Mesendoderm (in vitro differentiated cells): ENCODE data around the gene HECTD1.

Experiments
- DNase-seq: peaks from one replicate; pipeline ENCODE4 v3.0.0; 2013
- H2AK5ac ChIP-seq: 2 replicates; pipeline ENCODE4 v1.6.1; 2013; ENCODE audit warnings: low read length, inconsistent platforms
- H2BK120ac ChIP-seq: 2 replicates; pipeline ENCODE4 v1.6.1; 2013; ENCODE audit warnings: low read depth, mild to moderate bottlenecking, low read length, moderate library complexity, mixed read lengths
- H2BK15ac ChIP-seq: replicated peaks from 2 replicates; pipeline ENCODE4 v1.6.1; 2013; ENCODE audit warnings: low read depth, mild to moderate bottlenecking, moderate library complexity
- H2BK5ac ChIP-seq: 2 replicates; pipeline ENCODE4 v1.6.1; 2013; ENCODE audit warnings: low read length, inconsistent platforms
- H3K18ac ChIP-seq: 2 replicates; pipeline ENCODE4 v1.6.1; 2013; ENCODE audit warnings: mild to moderate bottlenecking, low read length, mixed read lengths
- H3K23ac ChIP-seq: one replicate; pipeline ENCODE4 v1.6.1; 2013; ENCODE audit warnings: low read length
- H3K27ac ChIP-seq: 2 replicates; pipeline ENCODE4 v1.5.1; 2013; ENCODE audit warnings: low read depth, mild to moderate bottlenecking, inconsistent platforms, low read length, moderate library complexity
- H3K27me3 ChIP-seq: 2 replicates; pipeline ENCODE4 v1.6.1; 2013; ENCODE audit warnings: low read length, control low read depth, mild to moderate bottlenecking, inconsistent platforms; ENCODE audit not compliant: insufficient read depth, poor library complexity
- H3K36me3 ChIP-seq: 2 replicates; pipeline ENCODE4 v1.6.1; 2013; ENCODE audit warnings: low read length, inconsistent platforms; ENCODE audit not compliant: control insufficient read depth, insufficient read depth
- H3K4ac ChIP-seq: one replicate; pipeline ENCODE4 v1.6.1; 2013; ENCODE audit warnings: low read depth, mild to moderate bottlenecking, low read length, moderate library complexity
- H3K4me1 ChIP-seq: 2 replicates; pipeline ENCODE4 v1.6.1; 2013; ENCODE audit warnings: low read depth, low read length, inconsistent platforms; ENCODE audit not compliant: control insufficient read depth
- H3K4me2 ChIP-seq: 2 replicates; pipeline ENCODE4 v1.6.1; 2013; ENCODE audit warnings: low read length
- H3K4me3 ChIP-seq: 2 replicates; pipeline ENCODE4 v1.5.1; 2013; ENCODE audit warnings: mild to moderate bottlenecking, low read length
- H3K56ac ChIP-seq: one replicate; pipeline ENCODE4 v1.6.1; 2013; ENCODE audit warnings: low read length
- H3K79me1 ChIP-seq: 2 replicates; pipeline ENCODE4 v1.6.1; 2013; ENCODE audit warnings: low read length, inconsistent platforms
- H3K79me2 ChIP-seq: 2 replicates; pipeline ENCODE4 v1.6.1; 2013; ENCODE audit warnings: mild to moderate bottlenecking, low read length; ENCODE audit not compliant: control insufficient read depth, insufficient read depth
- H3K9ac ChIP-seq: 2 replicates; pipeline ENCODE4 v1.6.1; 2013; ENCODE audit warnings: low read length, inconsistent platforms
- H4K5ac ChIP-seq: one replicate; pipeline ENCODE4 v1.6.1; 2013; ENCODE audit warnings: low read length
- H4K8ac ChIP-seq: one replicate; pipeline ENCODE4 v1.6.1; 2013; ENCODE audit warnings: low read depth, mild to moderate bottlenecking, control low read depth, low read length, moderate library complexity
- WGBS: extraction: QIAGEN DNeasy Blood & Tissue Kit; methylation state at CpG from one replicate; pipeline ENCODE4 v1.1.7; 2013; ENCODE audit warnings: low lambda C conversion rate, missing lambda C conversion rate; ENCODE audit not compliant: insufficient coverage; ENCODE audit errors: extremely low coverage; 5-methylcytosine and 5-hydroxymethylcytosine counted together

HECTD1 gene

DNA sequence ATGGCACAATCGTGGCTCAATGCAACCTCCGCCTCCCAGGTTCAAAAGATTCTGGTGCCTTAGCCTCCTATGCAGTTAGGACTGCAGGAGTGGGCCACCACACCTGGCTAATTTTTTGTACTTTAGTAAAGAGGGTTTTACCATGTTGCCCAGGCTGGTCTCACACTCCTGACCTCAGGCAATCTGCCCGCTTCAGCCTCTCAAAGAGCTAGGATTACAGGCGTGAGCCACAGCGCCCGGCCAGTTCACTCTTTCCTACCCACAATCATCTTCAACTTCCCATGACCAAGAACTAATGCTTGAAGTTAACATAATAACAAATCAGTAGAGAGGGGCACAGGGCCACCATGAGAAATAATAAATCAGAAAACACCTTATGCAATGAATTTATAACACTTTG is 82.4 kb downstream of the HECTD1 start:
- Histone ChIP-seq H3K36me3 (peaks cover 11% of the 10 kb centered on the region), H2BK15ac (no peak overlapping the region)
- WGBS = no CpG with 5 or more reads among the region's 6 CpGs

DNA sequence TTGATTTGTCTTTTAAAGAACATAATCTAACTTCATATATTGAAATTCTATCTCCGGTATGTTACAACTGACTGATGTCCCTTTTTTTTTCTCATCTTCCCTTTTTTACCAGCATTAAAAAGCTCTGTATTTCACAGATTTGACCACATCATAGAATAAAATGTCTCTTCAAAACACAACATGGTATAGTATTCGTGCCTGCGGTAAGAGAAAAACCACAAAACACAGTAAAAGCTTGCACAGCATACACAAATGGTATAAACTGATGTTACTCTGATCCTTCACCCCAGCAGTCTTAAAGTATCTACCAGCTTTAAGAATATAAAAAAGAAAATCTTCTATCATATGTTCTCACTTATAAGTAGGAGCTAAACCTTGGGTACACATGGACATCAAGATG is 83.4 kb downstream of the HECTD1 start:
- Histone ChIP-seq H3K27ac (no peak overlapping the region), H3K4me1 (no peaks in the 10 kb centered on the region), H3K4me3 (no peak overlapping the region), H3K23ac (no peak overlapping the region), H2AK5ac (no peak overlapping the region), H3K79me2 (no peaks in the 10 kb centered on the region), H3K27me3 (no peaks in the 10 kb centered on the region), H2BK5ac (no peak overlapping the region), H4K8ac (no peak overlapping the region), H2BK120ac (no peak overlapping the region), H3K18ac (no peak overlapping the region), H3K36me3 (peaks cover 11% of the 10 kb centered on the region), H3K4ac (no peak overlapping the region), H4K5ac (no peak overlapping the region), H3K9ac (no peak overlapping the region), H3K79me1 (no peaks in the 10 kb centered on the region), H3K4me2 (no peak overlapping the region), H3K56ac (no peak overlapping the region), H2BK15ac (no peak overlapping the region)
- DNase-seq = no peak
- no CpG with 5 or more reads among the region's 3 CpGs for WGBS

More for the DNA sequence above, 82.4 kb downstream of the HECTD1 start:
- Histone ChIP-seq H3K56ac (no peak overlapping the region), H4K8ac (no peak overlapping the region), H3K23ac (no peak overlapping the region), H3K4me3 (no peak overlapping the region), H2BK120ac (no peak overlapping the region), H3K79me2 (no peaks in the 10 kb centered on the region), H3K18ac (no peak overlapping the region), H3K27ac (no peak overlapping the region), H3K4ac (no peak overlapping the region), H4K5ac (no peak overlapping the region), H3K4me1 (no peaks in the 10 kb centered on the region), H3K4me2 (no peak overlapping the region), H2AK5ac (no peak overlapping the region), H3K79me1 (no peaks in the 10 kb centered on the region), H3K27me3 (no peaks in the 10 kb centered on the region), H3K9ac (no peak overlapping the region), H2BK5ac (no peak overlapping the region)
- no peak for DNase-seq

DNA sequence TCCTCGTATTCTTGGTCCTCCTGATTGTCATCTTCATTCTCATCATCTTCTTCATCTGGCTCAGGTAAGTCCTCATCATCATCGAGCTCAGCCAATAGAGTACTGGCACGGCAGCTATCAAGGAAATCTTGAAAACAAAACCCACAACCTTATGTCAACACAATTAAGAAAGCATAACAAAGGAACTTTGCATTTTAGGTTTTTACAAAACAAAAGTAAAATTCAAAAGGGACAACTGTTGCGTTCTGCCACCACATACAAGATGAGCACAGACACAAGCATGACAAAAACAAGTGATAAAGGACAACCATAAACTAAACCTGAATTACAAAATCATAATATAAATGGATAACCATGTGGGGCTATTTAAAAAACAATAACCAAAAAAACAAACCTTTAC is 84.7 kb downstream of the HECTD1 start:
- no peak overlapping the region for H3K9ac ChIP-seq
- no peak overlapping the region for H4K8ac ChIP-seq
- H2BK120ac ChIP-seq = no peak overlapping the region
- H3K27me3 ChIP-seq = no peaks in the 10 kb centered on the region
- H3K36me3 ChIP-seq = peaks cover 6% of the 10 kb centered on the region
- H3K79me2 ChIP-seq = no peaks in the 10 kb centered on the region
- H3K56ac ChIP-seq = no peak overlapping the region
- no peaks in the 10 kb centered on the region for H3K79me1 ChIP-seq
- H2BK15ac ChIP-seq = no peak overlapping the region
- H3K4me2 ChIP-seq = no peak overlapping the region
- H3K4ac ChIP-seq = no peak overlapping the region
- H2BK5ac ChIP-seq = no peak overlapping the region
- no peak overlapping the region for H3K23ac ChIP-seq
- H3K27ac ChIP-seq = no peak overlapping the region
- H3K4me3 ChIP-seq = no peak overlapping the region
- WGBS = no CpG with 5 or more reads among the region's 4 CpGs
- H3K18ac ChIP-seq = no peak overlapping the region
- DNase-seq = no peak
- H4K5ac ChIP-seq = no peak overlapping the region
- no peaks in the 10 kb centered on the region for H3K4me1 ChIP-seq
- H2AK5ac ChIP-seq = no peak overlapping the region

DNA sequence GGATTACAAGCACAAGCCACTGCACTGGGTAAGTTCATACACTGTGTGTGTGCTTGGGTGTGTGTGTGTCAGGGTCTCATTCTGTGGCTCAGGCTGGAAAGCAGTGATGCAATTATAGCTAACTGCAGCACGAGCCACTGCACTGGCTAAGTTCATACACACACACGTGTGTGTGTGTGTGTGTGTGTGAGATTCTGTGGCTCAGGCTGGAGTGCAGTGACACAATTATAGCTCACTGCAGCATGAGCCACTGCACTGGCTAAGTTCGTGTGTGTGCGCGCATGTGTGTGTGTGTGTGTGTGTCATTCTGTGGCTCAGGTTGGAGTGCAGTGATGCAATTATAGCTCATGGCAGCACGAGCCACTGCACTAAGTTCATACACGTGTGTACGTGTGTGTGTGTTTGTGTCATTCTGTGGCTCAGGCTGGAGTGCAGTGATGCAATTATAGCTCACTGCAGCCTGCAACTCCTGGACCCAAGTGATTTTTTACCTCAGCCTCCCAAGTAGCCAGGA is 85.4 kb downstream of the HECTD1 start:
- H2BK5ac ChIP-seq = no peak overlapping the region
- H3K56ac ChIP-seq = no peak overlapping the region
- H3K4me1 ChIP-seq = no peaks in the 10 kb centered on the region
- no peak overlapping the region for H3K4me3 ChIP-seq
- no peak overlapping the region for H3K9ac ChIP-seq
- WGBS = no CpG with 5 or more reads among the region's 8 CpGs
- no peak overlapping the region for H3K4me2 ChIP-seq
- no peak overlapping the region for H3K27ac ChIP-seq
- H3K79me2 ChIP-seq = no peaks in the 10 kb centered on the region
- H3K23ac ChIP-seq = no peak overlapping the region
- no peak overlapping the region for H3K18ac ChIP-seq
- H2BK120ac ChIP-seq = no peak overlapping the region
- no peak overlapping the region for H4K5ac ChIP-seq
- peaks cover 6% of the 10 kb centered on the region for H3K36me3 ChIP-seq
- no peak for DNase-seq
- H3K79me1 ChIP-seq = no peaks in the 10 kb centered on the region
- no peak overlapping the region for H2BK15ac ChIP-seq
- H4K8ac ChIP-seq = no peak overlapping the region
- no peaks in the 10 kb centered on the region for H3K27me3 ChIP-seq
- H2AK5ac ChIP-seq = no peak overlapping the region
- no peak overlapping the region for H3K4ac ChIP-seq

DNA sequence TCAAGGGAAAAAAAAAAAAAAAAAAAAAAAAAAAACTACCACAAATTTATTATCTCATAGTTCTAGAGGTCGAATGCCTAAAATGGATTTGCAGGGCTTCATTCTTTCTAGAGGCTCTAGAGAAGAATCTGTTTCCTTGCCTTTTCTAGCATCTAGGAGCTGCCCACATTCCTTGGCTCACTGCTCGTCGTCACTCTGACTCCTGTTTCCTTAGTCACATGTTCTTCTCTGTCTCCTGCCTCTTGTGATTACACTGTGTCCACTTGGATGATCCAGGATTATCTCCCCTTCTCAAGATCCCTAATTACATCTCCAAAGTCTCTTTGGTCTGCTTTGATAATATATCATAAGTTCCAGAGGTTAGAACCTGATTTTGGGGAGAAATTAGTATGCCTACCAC is 88.7 kb downstream of the HECTD1 start:
- Histone ChIP-seq H4K8ac (no peak overlapping the region), H3K27ac (no peak overlapping the region), H2AK5ac (no peak overlapping the region), H2BK120ac (no peak overlapping the region), H3K18ac (no peak overlapping the region), H3K36me3 (peaks cover 6% of the 10 kb centered on the region), H3K4ac (no peak overlapping the region), H4K5ac (no peak overlapping the region), H3K4me3 (no peak overlapping the region), H3K79me2 (no peaks in the 10 kb centered on the region), H2BK15ac (no peak overlapping the region), H3K9ac (no peak overlapping the region), H3K4me2 (no peak overlapping the region), H3K4me1 (no peaks in the 10 kb centered on the region), H3K79me1 (no peaks in the 10 kb centered on the region), H3K56ac (no peak overlapping the region), H2BK5ac (no peak overlapping the region), H3K23ac (no peak overlapping the region), H3K27me3 (no peaks in the 10 kb centered on the region)
- peak; percentile 25 for DNase-seq
- no CpG with 5 or more reads among the region's 3 CpGs for WGBS

DNA sequence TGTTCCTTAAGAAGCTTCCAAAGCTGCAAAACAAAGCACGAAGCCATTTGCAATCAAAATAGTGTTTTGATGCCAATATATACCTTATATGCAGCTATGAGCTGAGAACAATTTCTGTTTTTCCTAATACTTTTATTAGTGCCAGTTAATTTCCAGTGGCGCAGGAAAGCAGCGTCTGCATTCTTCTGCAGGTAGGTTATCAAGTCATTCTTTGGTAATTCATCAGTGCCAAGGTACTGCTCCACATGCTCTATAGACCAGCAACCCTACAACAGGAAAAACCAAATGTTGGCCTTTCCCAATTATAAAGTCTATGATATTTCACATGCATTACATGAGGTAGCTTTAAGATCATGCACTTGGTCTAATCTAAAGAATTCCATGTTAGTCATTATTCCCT is 93.8 kb downstream of the HECTD1 start:
- no peak overlapping the region for H3K4me2 ChIP-seq
- no peak overlapping the region for H3K27ac ChIP-seq
- no CpG with 5 or more reads among the region's 3 CpGs for WGBS
- H3K4me3 ChIP-seq = no peak overlapping the region
- H2BK15ac ChIP-seq = no peak overlapping the region
- H3K18ac ChIP-seq = no peak overlapping the region
- no peaks in the 10 kb centered on the region for H3K27me3 ChIP-seq
- H2BK5ac ChIP-seq = no peak overlapping the region
- no peak overlapping the region for H3K9ac ChIP-seq
- no peak overlapping the region for H3K4ac ChIP-seq
- H4K5ac ChIP-seq = no peak overlapping the region
- no peak overlapping the region for H3K56ac ChIP-seq
- no peaks in the 10 kb centered on the region for H3K4me1 ChIP-seq
- H3K36me3 ChIP-seq = peaks cover 7% of the 10 kb centered on the region
- H2BK120ac ChIP-seq = no peak overlapping the region
- no peak overlapping the region for H3K23ac ChIP-seq
- DNase-seq = no peak
- no peak overlapping the region for H4K8ac ChIP-seq
- H3K79me1 ChIP-seq = no peaks in the 10 kb centered on the region
- H2AK5ac ChIP-seq = no peak overlapping the region
- H3K79me2 ChIP-seq = no peaks in the 10 kb centered on the region
